GM21447 (cell line): ENCODE measurements around the gene STAT5B.
A peak's percentile ranks its signal among the peaks of the same experiment; 100 is the strongest.
"Not testable (repeated sequence)": the region's sequence is repeated elsewhere in the genome, so short reads cannot be mapped to it uniquely, and the experiment has no call there.

Experiments used
- ATAC-seq: cut with Tn5 transposase; IDR thresholded peaks from one replicate; pipeline ENCODE4 v1.9.1; 2021; ENCODE audit not compliant: unreplicated experiment

STAT5B gene

GRCh38 chr17:42198897-42199296 is 77.3 kb downstream of the STAT5B start:
- ATAC-seq = no peak

GRCh38 chr17:42197564-42198156 is 78.5 kb downstream of the STAT5B start:
- no peak for ATAC-seq

- ATAC-seq = peak; percentile 91
Observed at GRCh38 chr17:42193969-42194899, 82.0 kb downstream of the STAT5B start, which contains the start of gene GHDC. Gene GHDC (minus strand): TSS chr17:42194494. CDS start chr17:42193581, 913 bp downstream.

GRCh38 chr17:42193216-42193968 is 82.8 kb downstream of the STAT5B start:
- no peak for ATAC-seq

GRCh38 chr17:42192189-42193126 is 83.7 kb downstream of the STAT5B start:
- ATAC-seq = no peak

- ATAC-seq = no peak
Observed at GRCh38 chr17:42191275-42191608, 84.9 kb downstream of the STAT5B start.

- ATAC-seq = no peak
Observed at GRCh38 chr17:42190491-42191274, 85.5 kb downstream of the STAT5B start.

GRCh38 chr17:42189651-42189965 is 86.6 kb downstream of the STAT5B start:
- ATAC-seq = no peak

GRCh38 chr17:42188749-42189650 is 87.2 kb downstream of the STAT5B start:
- no peak for ATAC-seq

GRCh38 chr17:42187833-42188232 is 88.4 kb downstream of the STAT5B start:
- no peak for ATAC-seq

GRCh38 chr17:42186191-42186590 is 90.0 kb downstream of the STAT5B start:
- not testable (repeated sequence) for ATAC-seq

- no peak for ATAC-seq
Observed at GRCh38 chr17:42185621-42185930, 90.6 kb downstream of the STAT5B start.

- ATAC-seq = no peak
Observed at GRCh38 chr17:42184713-42185620, 91.2 kb downstream of the STAT5B start, which contains the start of gene HCRT. Gene HCRT (minus strand): TSS chr17:42185452. CDS start chr17:42185365, 87 bp downstream.

- peak; percentile 49 for ATAC-seq
Observed at GRCh38 chr17:42183741-42184711, 92.2 kb downstream of the STAT5B start.

GRCh38 chr17:42182927-42183734 is 93.1 kb downstream of the STAT5B start:
- ATAC-seq = no peak

GRCh38 chr17:42181851-42182207 is 94.4 kb downstream of the STAT5B start:
- no peak for ATAC-seq
